Fibroblast of villous mesenchyme (primary cell): ENCODE results near the gene HSP90AA1. TPM values are rescaled to one million over a fixed set of nuclear protein-coding genes. Genes with fewer than 3 reads are reported as not detected.
"Not testable (repeated sequence)": the region's sequence is repeated elsewhere in the genome, so short reads cannot be mapped to it uniquely, and the experiment has no call there.

Experiments used
- DNase-seq: peaks from one replicate; pipeline ENCODE4 v3.0.0-alpha.2; 2010; ENCODE audit warnings: low read depth
- H3K4me3 ChIP-seq: 2 replicates; pipeline ENCODE4 v1.5.1; 2011; ENCODE audit warnings: low read depth, mild to moderate bottlenecking, low read length
- total RNA-seq: library from RNA; depleted of rRNA; stranded (reverse); fragments of >200 nt; gene quantifications from 2 replicates; pipeline ENCODE4 v1.2.3, GENCODE V29; 2012
- TF ChIP-seq, protein P1 (sequence below): IDR thresholded peaks from 2 replicates; pipeline ENCODE4 v1.5.1; 2012; ENCODE audit warnings: low read depth, mild to moderate bottlenecking, low read length; ENCODE audit not compliant: insufficient read depth

HSP90AA1 gene
- total RNA-seq, 1 donor = 321 TPM

- H3K4me3 ChIP-seq = no peak overlapping the region
- no peak for DNase-seq
- TF ChIP-seq, protein P1, sequence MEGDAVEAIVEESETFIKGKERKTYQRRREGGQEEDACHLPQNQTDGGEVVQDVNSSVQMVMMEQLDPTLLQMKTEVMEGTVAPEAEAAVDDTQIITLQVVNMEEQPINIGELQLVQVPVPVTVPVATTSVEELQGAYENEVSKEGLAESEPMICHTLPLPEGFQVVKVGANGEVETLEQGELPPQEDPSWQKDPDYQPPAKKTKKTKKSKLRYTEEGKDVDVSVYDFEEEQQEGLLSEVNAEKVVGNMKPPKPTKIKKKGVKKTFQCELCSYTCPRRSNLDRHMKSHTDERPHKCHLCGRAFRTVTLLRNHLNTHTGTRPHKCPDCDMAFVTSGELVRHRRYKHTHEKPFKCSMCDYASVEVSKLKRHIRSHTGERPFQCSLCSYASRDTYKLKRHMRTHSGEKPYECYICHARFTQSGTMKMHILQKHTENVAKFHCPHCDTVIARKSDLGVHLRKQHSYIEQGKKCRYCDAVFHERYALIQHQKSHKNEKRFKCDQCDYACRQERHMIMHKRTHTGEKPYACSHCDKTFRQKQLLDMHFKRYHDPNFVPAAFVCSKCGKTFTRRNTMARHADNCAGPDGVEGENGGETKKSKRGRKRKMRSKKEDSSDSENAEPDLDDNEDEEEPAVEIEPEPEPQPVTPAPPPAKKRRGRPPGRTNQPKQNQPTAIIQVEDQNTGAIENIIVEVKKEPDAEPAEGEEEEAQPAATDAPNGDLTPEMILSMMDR = no peak
Measured at GRCh38 chr14:102079700-102079979, 7.2 kb downstream of the HSP90AA1 start.

DNA sequence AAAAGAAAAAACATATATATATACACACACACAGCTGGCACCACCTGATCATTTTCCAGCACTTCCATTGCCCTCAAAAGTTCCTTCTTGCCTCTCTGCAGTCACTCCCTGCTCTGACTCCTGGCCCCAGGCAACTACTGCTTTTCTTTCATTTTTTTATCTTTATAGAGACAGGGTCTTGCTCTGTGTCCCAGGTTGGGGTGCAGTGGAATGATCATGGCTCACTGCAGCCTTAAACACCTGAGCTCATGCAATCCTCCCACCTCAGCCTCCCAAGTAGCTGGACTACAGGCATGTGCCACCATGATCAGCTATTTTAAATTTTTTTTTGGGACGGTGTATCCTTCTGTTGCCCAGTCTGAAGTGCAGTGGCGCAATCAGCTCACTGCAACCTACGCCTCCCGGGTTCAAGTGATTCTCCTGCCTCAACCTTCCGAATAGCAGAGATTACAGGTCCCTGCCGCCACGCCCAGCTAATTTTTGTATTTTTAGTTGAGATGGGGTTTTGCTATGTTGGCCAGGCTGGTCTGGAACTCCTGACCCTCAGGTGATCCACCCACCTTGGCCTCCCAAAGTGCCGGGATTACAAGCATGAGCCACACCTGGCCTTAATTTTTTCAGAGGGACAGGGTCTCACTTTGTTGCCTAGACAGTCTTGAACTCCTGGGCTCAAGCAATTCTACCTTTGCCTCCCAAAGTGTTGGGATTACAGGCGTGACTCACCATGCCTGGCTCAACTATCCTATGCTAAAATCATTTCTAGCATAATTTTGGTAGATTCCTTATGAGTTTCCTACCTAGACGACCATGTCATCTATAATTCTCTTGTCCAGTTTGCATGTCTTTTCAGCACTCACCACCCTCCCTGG is 7.8 kb downstream of the HSP90AA1 start:
- no peak for DNase-seq
- no peak overlapping the region for H3K4me3 ChIP-seq
- TF ChIP-seq, protein P1 = no peak

- not testable (repeated sequence) for DNase-seq, H3K4me3 ChIP-seq
Measured at GRCh38 chr14:102078361-102078791, 8.5 kb downstream of the HSP90AA1 start.

DNA sequence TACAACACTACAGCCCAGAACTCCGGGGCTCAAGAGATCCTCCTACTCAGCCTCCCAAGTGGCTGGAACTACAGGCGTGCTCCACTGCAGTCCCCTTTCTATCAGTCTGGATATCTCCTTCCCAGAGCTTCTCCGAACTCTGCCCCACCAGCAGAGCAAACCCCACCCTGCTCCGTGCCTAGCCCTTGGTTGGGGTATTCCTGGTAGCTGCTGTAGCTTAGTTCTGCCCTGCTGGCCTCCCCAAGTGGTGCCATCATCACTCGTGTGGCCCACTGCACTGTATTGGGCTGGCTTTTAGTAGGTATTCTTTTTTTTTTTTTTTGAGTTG is 9.5 kb downstream of the HSP90AA1 start:
- no peak overlapping the region for H3K4me3 ChIP-seq
- DNase-seq = no peak
- TF ChIP-seq, protein P1 = no peak

GRCh38 chr14:102075155-102075554 is 11.7 kb downstream of the HSP90AA1 start:
- TF ChIP-seq, protein P1 = no peak
- no peak for DNase-seq
- H3K4me3 ChIP-seq = no peak overlapping the region

- TF ChIP-seq, protein P1 = no peak
- no peak for DNase-seq
- no peak overlapping the region for H3K4me3 ChIP-seq
Measured at GRCh38 chr14:102074415-102074964, 12.4 kb downstream of the HSP90AA1 start.

- DNase-seq = no peak
- TF ChIP-seq, protein P1 = no peak
- no peak overlapping the region for H3K4me3 ChIP-seq
Measured at GRCh38 chr14:102071283-102071998, 15.4 kb downstream of the HSP90AA1 start.
